ENCODE results near the gene ZMIZ1. TPM values are rescaled to one million over a fixed set of nuclear protein-coding genes. Genes with fewer than 3 reads are reported as not detected.
"Not testable (repeated sequence)": the region's sequence is repeated elsewhere in the genome, so short reads cannot be mapped to it uniquely, and the experiment has no call there.

Gene ZMIZ1
- total and polyA plus RNA-seq, 5 donors from 2014 or later: 1.5 to 34.8 (median 2.2) TPM

GRCh38 chr10:79036416-79036815 lies 32.4 kb upstream of the ZMIZ1 start:
- H3K9me3 ChIP-seq (ENCODE audit: control insufficient read depth in 2 of 2, low read length in 2 of 2); H3K4me3 ChIP-seq (ENCODE audit: low read depth, low read length); DNase-seq; H3K27ac Mint-ChIP-seq; H3K4me1 ChIP-seq (ENCODE audit: control insufficient read depth, insufficient read depth, low read length, poor library complexity, severe bottlenecking); H3K4me1 Mint-ChIP-seq; H3K36me3 Mint-ChIP-seq; H3K9me3 Mint-ChIP-seq; H3K27me3 ChIP-seq (ENCODE audit: control insufficient read depth, insufficient read depth, low read length); ATAC-seq (ENCODE audit: low read depth in 2 of 2); H3K27ac ChIP-seq (ENCODE audit: insufficient read depth, low read length, poor library complexity, severe bottlenecking); H3K36me3 ChIP-seq (ENCODE audit: control insufficient read depth, insufficient read depth, low read length); H3K4me3 Mint-ChIP-seq: not testable (repeated sequence)
- H3K27me3 Mint-ChIP-seq: peaks cover 14% of the 10 kb centered on the region

DNA sequence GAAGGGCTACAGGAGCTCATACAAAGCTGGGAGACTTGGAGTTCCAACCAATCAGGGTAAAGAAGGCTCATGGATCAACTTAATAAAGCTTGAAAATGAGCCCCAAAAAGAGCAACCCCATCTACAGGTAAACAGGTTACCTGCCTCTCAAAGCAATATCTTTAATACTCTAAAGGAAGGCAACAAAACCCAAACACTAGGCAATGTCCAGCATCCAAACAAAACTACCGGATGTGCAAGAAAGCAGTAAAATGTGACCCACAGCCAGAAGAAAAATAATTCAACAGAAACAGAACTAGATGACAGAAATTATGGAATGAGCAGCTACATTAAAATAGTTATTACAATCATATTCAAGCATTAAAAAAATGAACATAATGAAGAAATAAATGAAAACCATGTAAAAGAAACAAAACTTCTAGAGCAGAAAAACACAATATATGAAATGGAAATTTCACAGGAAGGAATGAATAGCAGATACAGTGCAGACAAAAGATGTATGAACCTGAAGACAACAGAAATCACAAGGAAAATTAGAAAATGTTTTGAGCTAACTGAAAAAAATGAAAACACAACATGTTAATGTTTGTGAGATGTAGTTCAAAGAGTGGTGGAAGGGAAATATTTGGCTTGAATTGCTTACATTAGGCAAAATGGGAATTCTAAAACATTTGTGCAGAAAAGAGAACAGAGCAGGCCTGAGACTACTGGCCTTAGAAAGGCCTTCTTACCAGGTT lies 30.5 kb upstream of the ZMIZ1 start:
- Mint-ChIP-seq H3K27ac (no peak overlapping the region), H3K36me3 (no peaks in the 10 kb centered on the region), H3K4me3 (no peak overlapping the region), H3K27me3 (peaks cover 12% of the 10 kb centered on the region), H3K9me3 (peaks cover 0 to 4% (median 2%) of the 10 kb centered on the region in 7 donors), H3K4me1 (peaks cover 19 to 24% (median 21%) of the 10 kb centered on the region in 4 donors)
- no peak overlapping the region for H3K4me3 ChIP-seq (ENCODE audit: low read depth, low read length)
- H3K4me1 ChIP-seq (ENCODE audit: control insufficient read depth, insufficient read depth, low read length, poor library complexity, severe bottlenecking): no peaks in the 10 kb centered on the region
- H3K36me3 ChIP-seq (ENCODE audit: control insufficient read depth, insufficient read depth, low read length): no peaks in the 10 kb centered on the region
- no peak overlapping the region for H3K27ac ChIP-seq (ENCODE audit: insufficient read depth, low read length, poor library complexity, severe bottlenecking)
- H3K27me3 ChIP-seq (ENCODE audit: control insufficient read depth, insufficient read depth, low read length): peaks cover 3% of the 10 kb centered on the region
- no peak for ATAC-seq (ENCODE audit: low read depth in 2 of 2)
- DNase-seq: no peak
- no peaks in the 10 kb centered on the region for H3K9me3 ChIP-seq (ENCODE audit: control insufficient read depth in 2 of 2, low read length in 2 of 2)

- Mint-ChIP-seq H3K27me3 (peaks cover 12% of the 10 kb centered on the region), H3K36me3 (no peaks in the 10 kb centered on the region), H3K9me3 (peaks cover 0 to 4% (median 2%) of the 10 kb centered on the region in 7 donors), H3K4me1 (peaks cover 24 to 26% (median 25%) of the 10 kb centered on the region in 4 donors), H3K27ac (no peak overlapping the region), H3K4me3 (no peak overlapping the region)
- H3K9me3 ChIP-seq (ENCODE audit: control insufficient read depth in 2 of 2, low read length in 2 of 2): no peaks in the 10 kb centered on the region
- H3K27ac ChIP-seq (ENCODE audit: insufficient read depth, low read length, poor library complexity, severe bottlenecking): no peak overlapping the region
- peaks cover 1% of the 10 kb centered on the region for H3K4me1 ChIP-seq (ENCODE audit: control insufficient read depth, insufficient read depth, low read length, poor library complexity, severe bottlenecking)
- ATAC-seq (ENCODE audit: low read depth in 2 of 2) (no peak), DNase-seq (no peak)
- no peak overlapping the region for H3K4me3 ChIP-seq (ENCODE audit: low read depth, low read length)
- H3K36me3 ChIP-seq (ENCODE audit: control insufficient read depth, insufficient read depth, low read length): no peaks in the 10 kb centered on the region
- H3K27me3 ChIP-seq (ENCODE audit: control insufficient read depth, insufficient read depth, low read length): peaks cover 3% of the 10 kb centered on the region
Measured at GRCh38 chr10:79038841-79039201, 29.9 kb upstream of the ZMIZ1 start.

DNA sequence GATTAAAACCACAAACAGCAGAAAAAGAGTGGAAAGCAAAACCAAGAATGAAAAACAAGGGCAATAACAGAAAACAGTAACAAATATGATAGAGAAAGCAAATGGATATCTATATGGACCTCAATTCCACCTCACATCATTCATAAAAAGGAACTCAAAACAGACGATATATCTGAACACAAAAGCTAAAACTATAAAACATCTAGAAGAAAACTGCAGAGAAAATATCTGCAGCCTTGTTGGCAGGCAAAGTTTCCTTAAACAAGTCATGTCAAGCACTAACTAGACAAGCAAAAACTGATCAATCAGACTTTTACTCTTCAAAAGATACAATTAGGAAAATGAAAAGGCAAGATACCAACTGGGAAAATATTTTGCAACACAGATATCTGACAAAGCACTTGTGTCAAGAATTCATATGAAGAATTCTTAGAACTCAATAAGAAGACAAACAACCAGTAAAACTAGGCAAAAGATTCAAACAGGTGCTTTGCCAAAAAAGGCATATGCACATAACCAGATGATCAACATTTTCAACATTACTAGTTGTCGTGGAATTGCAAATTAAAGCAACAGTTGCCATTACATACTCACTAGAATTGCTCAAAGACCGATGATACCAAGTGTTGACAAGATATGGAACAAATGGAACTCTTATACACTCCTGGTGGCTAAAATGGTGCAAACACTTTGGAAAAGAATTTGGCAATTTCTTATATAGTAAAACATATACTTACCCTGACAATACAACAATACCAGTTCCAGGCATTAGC lies 25.9 kb upstream of the ZMIZ1 start:
- Histone ChIP-seq H3K4me1 (ENCODE audit: control insufficient read depth, insufficient read depth, low read length, poor library complexity, severe bottlenecking) (peaks cover 18% of the 10 kb centered on the region), H3K36me3 (ENCODE audit: control insufficient read depth, insufficient read depth, low read length) (no peaks in the 10 kb centered on the region), H3K4me3 (ENCODE audit: low read depth, low read length) (no peak overlapping the region), H3K27me3 (ENCODE audit: control insufficient read depth, insufficient read depth, low read length) (peaks cover 3% of the 10 kb centered on the region), H3K27ac (ENCODE audit: insufficient read depth, low read length, poor library complexity, severe bottlenecking) (no peak overlapping the region), H3K9me3 (ENCODE audit: control insufficient read depth in 2 of 2, low read length in 2 of 2) (no peaks in the 10 kb centered on the region)
- H3K4me3 Mint-ChIP-seq: peak overlapping the region in 2 of 4 donors; percentile 0 to 2
- H3K27ac Mint-ChIP-seq: peak overlapping the region; percentile 7 to 39 (median 33)
- H3K36me3 Mint-ChIP-seq: no peaks in the 10 kb centered on the region
- H3K27me3 Mint-ChIP-seq: peaks cover 12% of the 10 kb centered on the region
- DNase-seq (no peak), ATAC-seq (ENCODE audit: low read depth in 2 of 2) (no peak)
- H3K9me3 Mint-ChIP-seq: peaks cover 0 to 4% (median 2%) of the 10 kb centered on the region in 7 donors
- peaks cover 29 to 60% (median 38%) of the 10 kb centered on the region in 4 donors for H3K4me1 Mint-ChIP-seq

DNA sequence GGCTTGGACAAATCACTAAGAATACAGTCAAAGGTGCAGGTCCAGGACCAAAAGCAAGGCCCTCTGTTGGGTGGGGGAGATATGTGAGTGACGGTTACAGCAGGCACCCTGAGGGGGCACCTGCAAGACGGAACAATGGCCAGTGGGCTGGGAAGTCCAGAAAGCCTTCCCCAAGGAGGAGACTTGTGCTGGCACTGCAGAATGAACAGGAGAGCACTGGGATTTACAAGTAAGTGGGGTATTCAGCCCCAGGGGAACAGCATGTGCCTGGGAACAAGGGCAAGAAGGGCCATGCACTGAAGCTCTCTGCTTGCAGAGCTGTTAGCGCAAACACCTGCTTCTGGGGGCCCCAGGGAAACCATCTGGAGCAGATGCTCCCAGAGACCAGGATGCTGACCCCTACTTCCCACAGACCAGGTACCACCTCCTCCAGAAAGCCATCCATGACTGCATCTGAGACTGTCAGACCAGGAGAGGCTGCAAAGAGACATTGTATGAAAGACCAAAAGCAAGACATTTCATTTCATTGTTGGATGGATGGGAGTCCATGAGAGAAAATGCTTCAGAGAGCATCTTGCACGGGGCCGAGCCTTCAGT lies 24.6 kb upstream of the ZMIZ1 start:
- peaks cover 0 to 4% (median 2%) of the 10 kb centered on the region in 7 donors for H3K9me3 Mint-ChIP-seq
- ATAC-seq (ENCODE audit: low read depth in 2 of 2) (no peak), DNase-seq (no peak)
- Histone ChIP-seq H3K36me3 (ENCODE audit: control insufficient read depth, insufficient read depth, low read length) (no peaks in the 10 kb centered on the region), H3K9me3 (ENCODE audit: control insufficient read depth in 2 of 2, low read length in 2 of 2) (no peaks in the 10 kb centered on the region), H3K4me3 (ENCODE audit: low read depth, low read length) (no peak overlapping the region), H3K27me3 (ENCODE audit: control insufficient read depth, insufficient read depth, low read length) (peaks cover 3% of the 10 kb centered on the region), H3K27ac (ENCODE audit: insufficient read depth, low read length, poor library complexity, severe bottlenecking) (no peak overlapping the region), H3K4me1 (ENCODE audit: control insufficient read depth, insufficient read depth, low read length, poor library complexity, severe bottlenecking) (peaks cover 31% of the 10 kb centered on the region)
- peaks cover 24 to 71% (median 44%) of the 10 kb centered on the region in 4 donors for H3K4me1 Mint-ChIP-seq
- H3K36me3 Mint-ChIP-seq: no peaks in the 10 kb centered on the region
- peak overlapping the region in 1 of 4 donors; percentile 2 for H3K4me3 Mint-ChIP-seq
- peak overlapping the region; percentile 7 to 39 (median 32) for H3K27ac Mint-ChIP-seq
- peaks cover 12% of the 10 kb centered on the region for H3K27me3 Mint-ChIP-seq

GRCh38 chr10:79044846-79045245 lies 23.9 kb upstream of the ZMIZ1 start:
- Mint-ChIP-seq H3K36me3 (no peaks in the 10 kb centered on the region), H3K4me3 (no peak overlapping the region), H3K27ac (peak overlapping the region; percentile 52 to 93 (median 86)), H3K4me1 (peaks cover 24 to 78% (median 45%) of the 10 kb centered on the region in 4 donors), H3K27me3 (peaks cover 12% of the 10 kb centered on the region), H3K9me3 (peaks cover 0 to 4% (median 2%) of the 10 kb centered on the region in 7 donors)
- no peak for ATAC-seq (ENCODE audit: low read depth in 2 of 2)
- Histone ChIP-seq H3K27ac (ENCODE audit: insufficient read depth, low read length, poor library complexity, severe bottlenecking) (no peak overlapping the region), H3K36me3 (ENCODE audit: control insufficient read depth, insufficient read depth, low read length) (no peaks in the 10 kb centered on the region), H3K9me3 (ENCODE audit: control insufficient read depth in 2 of 2, low read length in 2 of 2) (no peaks in the 10 kb centered on the region), H3K4me1 (ENCODE audit: control insufficient read depth, insufficient read depth, low read length, poor library complexity, severe bottlenecking) (peaks cover 38% of the 10 kb centered on the region), H3K27me3 (ENCODE audit: control insufficient read depth, insufficient read depth, low read length) (no peaks in the 10 kb centered on the region), H3K4me3 (ENCODE audit: low read depth, low read length) (no peak overlapping the region)
- DNase-seq: no peak

- DNase-seq: no peak
Measured at GRCh38 chr10:79045566-79046175, 23.1 kb upstream of the ZMIZ1 start.

More at GRCh38 chr10:79045566-79046175, 23.1 kb upstream of the ZMIZ1 start:
- H3K36me3 ChIP-seq (ENCODE audit: control insufficient read depth, insufficient read depth, low read length): no peaks in the 10 kb centered on the region
- peak overlapping the region; percentile 86 to 93 (median 89) for H3K27ac Mint-ChIP-seq
- no peak overlapping the region for H3K27ac ChIP-seq (ENCODE audit: insufficient read depth, low read length, poor library complexity, severe bottlenecking)
- peaks cover 8% of the 10 kb centered on the region for H3K27me3 Mint-ChIP-seq
- peaks cover 0 to 4% (median 2%) of the 10 kb centered on the region in 7 donors for H3K9me3 Mint-ChIP-seq
- H3K27me3 ChIP-seq (ENCODE audit: control insufficient read depth, insufficient read depth, low read length): no peaks in the 10 kb centered on the region
- no peaks in the 10 kb centered on the region for H3K36me3 Mint-ChIP-seq
- peak overlapping the region in 1 of 4 donors; percentile 23 for H3K4me3 Mint-ChIP-seq
- peaks cover 24 to 85% (median 45%) of the 10 kb centered on the region in 4 donors for H3K4me1 Mint-ChIP-seq
- H3K4me3 ChIP-seq (ENCODE audit: low read depth, low read length): no peak overlapping the region
- H3K9me3 ChIP-seq (ENCODE audit: control insufficient read depth in 2 of 2, low read length in 2 of 2): no peaks in the 10 kb centered on the region
- ATAC-seq (ENCODE audit: low read depth in 2 of 2): no peak
- H3K4me1 ChIP-seq (ENCODE audit: control insufficient read depth, insufficient read depth, low read length, poor library complexity, severe bottlenecking): peaks cover 43% of the 10 kb centered on the region

Measured in CD4-positive, CD25-positive, alpha-beta regulatory T cell (primary cell).